Measurements from ENCODE around the gene CBARP.

CBARP gene

DNA sequence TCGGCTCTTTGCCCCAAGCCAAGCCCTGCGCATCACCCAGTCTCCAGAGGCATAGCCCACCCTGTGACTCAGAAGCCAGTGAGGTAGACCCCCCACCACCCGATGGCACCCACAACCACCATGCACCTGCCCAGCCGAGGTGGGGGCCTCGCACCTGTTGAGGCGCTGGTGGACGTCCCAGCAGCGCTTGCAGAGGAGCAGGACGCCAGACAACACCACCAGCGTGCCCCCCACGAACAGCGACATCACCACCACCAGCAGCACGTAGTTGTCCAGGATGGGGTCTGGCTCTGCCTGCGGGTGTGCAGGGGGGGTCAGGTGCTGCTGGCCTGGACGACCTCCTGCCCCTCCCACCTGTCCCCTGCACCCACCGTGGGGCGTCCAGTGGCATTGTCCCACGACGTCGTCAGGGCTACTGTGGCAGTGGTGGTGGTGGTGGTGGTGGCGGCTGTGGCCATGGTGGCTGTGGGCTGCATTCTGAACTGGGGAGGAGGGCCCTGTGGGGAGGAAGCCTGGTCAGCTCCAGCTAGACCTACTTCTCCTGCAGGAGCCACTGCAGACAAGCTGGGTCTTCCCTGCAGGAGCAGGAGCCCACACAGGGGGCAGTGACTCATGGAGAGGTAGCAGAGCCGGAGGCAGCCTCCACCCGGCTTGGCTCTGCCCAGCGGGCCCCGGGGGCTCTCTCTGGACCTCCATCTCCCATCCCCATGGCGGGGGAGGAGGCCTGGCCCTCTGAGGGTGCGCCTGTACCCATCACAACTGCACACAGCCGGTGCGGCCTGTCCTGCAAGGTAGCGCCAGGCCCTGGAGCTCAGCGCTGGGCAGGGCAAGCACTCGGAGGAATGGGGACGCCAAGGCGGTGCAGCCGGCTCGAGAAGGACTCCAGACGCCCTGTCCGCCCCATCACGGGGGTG is 1.9 kb downstream of the CBARP start:
- TF ChIP-seq CTCF (IDR thresholded peaks at IDR 0.05; ENCODE audit: low read depth, low read length) = no peak
- peak overlapping the region; percentile 28 to 35 for H3K4me3 ChIP-seq (replicated peaks in 1 of 2; ENCODE audit: low read depth in 2 of 2, low read length in 2 of 2)
- DNase-seq (ENCODE audit: low read depth in 2 of 2) = peak in 1 of 2 donors; percentile 23

GRCh38 chr19:1234955-1235380 is 2.8 kb downstream of the CBARP start:
- no peak overlapping the region for H3K4me3 ChIP-seq (replicated peaks in 1 of 2; ENCODE audit: low read depth in 2 of 2, low read length in 2 of 2)
- TF ChIP-seq CTCF (IDR thresholded peaks at IDR 0.05; ENCODE audit: low read depth, low read length) = no peak
- no peak for DNase-seq (ENCODE audit: low read depth in 2 of 2)

DNA sequence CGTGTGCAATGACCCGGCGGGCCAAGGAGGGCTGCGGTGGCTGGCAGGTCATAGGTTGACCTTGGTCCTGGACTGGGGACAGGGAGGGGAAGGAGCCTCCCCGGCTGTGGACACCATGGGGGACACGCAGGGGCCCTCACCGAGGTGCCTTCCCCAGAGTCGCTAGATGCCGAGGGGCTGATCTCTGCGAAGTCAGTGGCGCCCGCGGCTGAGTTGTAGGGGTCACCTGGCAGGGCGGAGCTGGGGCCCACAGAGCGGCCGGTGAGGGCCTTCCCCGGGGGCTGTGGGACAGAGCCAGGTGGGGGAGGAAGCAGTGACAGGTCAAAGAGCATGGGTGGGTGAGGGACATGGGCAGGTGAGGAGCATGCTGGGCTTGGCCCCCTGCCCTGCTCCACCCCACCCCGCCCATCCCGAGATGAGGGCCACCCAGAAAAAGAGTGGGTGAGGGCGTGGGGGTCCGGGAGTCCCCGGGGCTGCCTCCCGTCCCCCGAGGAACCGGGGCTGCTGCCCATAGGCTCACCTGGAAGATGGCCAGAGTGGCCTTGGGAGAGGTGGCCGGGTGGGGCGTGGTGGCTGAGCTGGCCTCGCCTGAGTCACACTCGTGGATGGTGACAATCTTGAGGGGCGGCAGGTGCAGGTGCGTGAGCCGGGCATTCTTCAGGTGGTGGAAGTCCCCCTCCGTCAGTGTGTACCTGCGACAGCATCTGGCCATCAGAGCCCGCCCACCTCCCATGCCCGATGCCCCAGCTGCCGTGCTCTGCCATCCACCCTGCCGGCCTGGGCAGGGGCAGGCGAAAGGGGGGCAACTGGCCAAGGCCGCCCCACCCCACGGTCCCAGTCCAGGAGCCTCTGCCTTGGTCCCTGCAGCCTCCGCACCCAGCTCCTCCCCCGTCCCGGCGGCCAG is 3.5 kb downstream of the CBARP start:
- no peak for DNase-seq (ENCODE audit: low read depth in 2 of 2)
- H3K4me3 ChIP-seq (replicated peaks in 1 of 2; ENCODE audit: low read depth in 2 of 2, low read length in 2 of 2) = no peak overlapping the region
- no peak for TF ChIP-seq CTCF (IDR thresholded peaks at IDR 0.05; ENCODE audit: low read depth, low read length)

GRCh38 chr19:1233115-1233667 is 4.6 kb downstream of the CBARP start:
- no peak for TF ChIP-seq CTCF (IDR thresholded peaks at IDR 0.05; ENCODE audit: low read depth, low read length)
- H3K4me3 ChIP-seq (replicated peaks in 1 of 2; ENCODE audit: low read depth in 2 of 2, low read length in 2 of 2) = no peak overlapping the region
- no peak for DNase-seq (ENCODE audit: low read depth in 2 of 2)

DNA sequence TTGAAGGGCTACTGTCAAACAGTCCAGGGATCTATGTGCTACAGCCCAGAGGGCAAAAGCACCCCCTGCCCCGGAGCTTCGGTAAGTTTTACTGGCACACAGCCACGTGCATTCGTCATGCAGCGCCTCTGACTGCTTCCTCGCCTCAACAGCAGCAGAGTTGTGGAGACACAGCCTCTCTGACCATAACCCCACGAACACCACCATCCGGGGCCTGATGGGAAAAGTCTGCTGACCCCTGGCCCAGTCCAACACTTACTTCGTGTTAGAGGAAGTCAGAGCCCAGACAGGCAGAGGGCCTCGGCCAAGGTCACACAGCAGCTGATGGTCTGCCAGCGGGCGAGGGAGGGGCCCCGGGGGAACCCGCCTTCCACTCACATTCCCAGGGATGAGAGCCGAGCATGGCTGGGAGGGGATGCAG is 5.1 kb downstream of the CBARP start:
- DNase-seq (ENCODE audit: low read depth in 2 of 2) = peak; percentile 72
- no peak for TF ChIP-seq CTCF (IDR thresholded peaks at IDR 0.05; ENCODE audit: low read depth, low read length)
- no peak overlapping the region for H3K4me3 ChIP-seq (replicated peaks in 1 of 2; ENCODE audit: low read depth in 2 of 2, low read length in 2 of 2)

DNA sequence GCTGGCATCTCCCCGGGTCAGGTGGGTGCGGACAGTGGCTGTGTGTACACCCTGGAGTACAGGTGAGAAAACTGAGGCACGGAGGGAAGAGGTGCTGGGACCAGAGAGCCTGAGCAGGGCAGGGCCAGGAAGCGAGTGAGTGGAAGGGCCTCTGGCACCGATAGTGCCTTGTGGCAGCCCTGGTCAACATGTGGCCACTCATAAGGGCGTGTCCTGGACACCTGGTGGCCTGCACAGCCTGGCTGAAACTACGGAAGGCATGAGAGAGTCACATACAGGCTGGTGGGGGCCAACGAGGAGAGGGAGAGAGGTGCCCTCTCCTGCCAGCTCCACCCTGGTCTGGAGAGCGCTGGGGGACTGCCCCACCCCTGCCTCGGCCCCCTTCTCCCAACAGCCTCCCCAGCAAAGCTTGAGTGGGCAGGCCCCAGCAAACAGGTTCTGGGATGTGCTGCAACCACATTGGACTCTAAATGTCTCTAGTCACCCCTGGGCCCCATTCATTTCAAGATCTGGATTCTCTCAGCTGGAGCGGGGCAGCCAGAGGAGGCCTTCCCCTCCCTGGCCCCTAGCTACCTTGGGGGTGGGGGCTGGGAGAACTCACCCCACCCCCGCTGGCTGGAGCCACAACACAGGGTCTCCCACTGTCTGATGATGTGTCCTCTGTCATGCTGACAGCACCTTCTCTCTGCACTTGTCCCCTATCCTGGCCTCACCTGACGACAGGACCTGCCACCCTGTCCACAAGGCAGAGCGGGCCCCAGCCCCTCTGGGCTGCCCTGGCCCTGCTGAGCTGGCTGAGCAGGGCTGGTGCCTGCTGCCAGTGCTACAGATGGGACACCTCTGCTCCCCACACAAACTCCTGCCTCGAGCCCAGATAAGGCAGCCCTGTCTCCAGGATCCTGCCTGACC is 5.8 kb downstream of the CBARP start:
- no peak for TF ChIP-seq CTCF (IDR thresholded peaks at IDR 0.05; ENCODE audit: low read depth, low read length)
- H3K4me3 ChIP-seq (replicated peaks in 1 of 2; ENCODE audit: low read depth in 2 of 2, low read length in 2 of 2) = no peak overlapping the region
- DNase-seq (ENCODE audit: low read depth in 2 of 2) = no peak
